Ishikawa (cell line): ENCODE measurements around the gene CEP295NL.

Experiments
- CEBPB ChIP-seq: IDR thresholded peaks from 2 replicates; pipeline ENCODE4 v1.6.1; 2012
- CREB1 ChIP-seq: IDR thresholded peaks from 2 replicates; pipeline ENCODE4 v1.6.1; 2012; ENCODE audit warnings: low read depth
- EGR1 ChIP-seq: IDR thresholded peaks from 2 replicates; pipeline ENCODE4 v1.6.1; 2012
- EP300 ChIP-seq: IDR thresholded peaks from 2 replicates; pipeline ENCODE4 v1.6.1; 2012; ENCODE audit warnings: borderline replicate concordance
- FOXM1 ChIP-seq: IDR thresholded peaks from 2 replicates; pipeline ENCODE4 v1.6.1; 2012; ENCODE audit warnings: low read depth, borderline replicate concordance
- RAD21 ChIP-seq: IDR thresholded peaks from 2 replicates; pipeline ENCODE4 v1.6.1; 2012; ENCODE audit warnings: low read depth
- TAF1 ChIP-seq: IDR thresholded peaks from 2 replicates; pipeline ENCODE4 v1.6.1; 2012; ENCODE audit warnings: low read depth, mild to moderate bottlenecking
- TCF12 ChIP-seq: IDR thresholded peaks from 2 replicates; pipeline ENCODE4 v1.6.1; 2012; ENCODE audit warnings: low read depth
- TEAD4 ChIP-seq: IDR thresholded peaks from 2 replicates; pipeline ENCODE4 v1.6.1; 2012
- YY1 ChIP-seq: IDR thresholded peaks from 2 replicates; pipeline ENCODE4 v1.6.1; 2012; ENCODE audit warnings: low read depth
- ZBTB7A ChIP-seq: IDR thresholded peaks from 2 replicates; pipeline ENCODE4 v1.6.1; 2012; ENCODE audit warnings: low read depth
- TF ChIP-seq, protein P1 (sequence below): IDR thresholded peaks from 2 replicates; pipeline ENCODE4 v1.6.1; 2012
- TF ChIP-seq, protein P2 (sequence below): IDR thresholded peaks from 2 replicates; pipeline ENCODE4 v1.6.1; 2012; ENCODE audit warnings: low read depth, mild to moderate bottlenecking
- TF ChIP-seq, protein P3 (sequence below): IDR thresholded peaks from 2 replicates; pipeline ENCODE4 v1.6.1; 2012

DNA sequence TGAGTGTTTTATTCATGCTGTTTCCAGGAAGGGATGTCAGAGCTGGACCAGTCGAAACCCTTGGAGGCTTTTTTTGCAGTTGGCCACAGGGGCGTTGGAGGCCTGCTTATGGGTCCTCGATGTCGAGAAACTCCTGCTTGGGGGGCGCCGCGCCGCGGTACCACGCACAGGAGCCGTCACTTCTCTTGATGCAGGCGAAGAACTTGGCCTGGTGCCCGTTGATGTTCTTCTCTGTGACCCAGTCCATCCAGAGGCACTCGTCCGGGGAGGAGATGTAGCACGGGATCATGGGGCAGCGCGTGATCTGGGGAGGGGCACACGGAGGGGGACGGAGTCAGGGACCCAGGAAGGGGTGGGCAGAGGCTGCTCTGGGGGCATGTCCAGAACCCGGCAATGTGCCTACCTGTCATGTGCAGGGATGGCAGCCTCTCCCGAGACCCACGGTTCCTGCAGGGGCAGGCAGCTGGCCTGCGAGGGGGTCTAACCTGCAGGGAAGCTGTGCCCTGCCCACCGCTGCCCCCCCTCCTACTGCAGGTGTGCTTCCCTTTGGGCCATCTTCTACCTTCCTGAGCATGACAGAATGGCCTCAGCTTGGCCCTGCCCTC, 47.3 kb downstream of the CEP295NL start:
- TF ChIP-seq, protein P1, sequence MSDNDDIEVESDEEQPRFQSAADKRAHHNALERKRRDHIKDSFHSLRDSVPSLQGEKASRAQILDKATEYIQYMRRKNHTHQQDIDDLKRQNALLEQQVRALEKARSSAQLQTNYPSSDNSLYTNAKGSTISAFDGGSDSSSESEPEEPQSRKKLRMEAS = no peak
- TF ChIP-seq TAF1 (no peak), ZBTB7A (no peak), EP300 (no peak), RAD21 (no peak), YY1 (no peak), EGR1 (no peak), TCF12 (no peak), TEAD4 (no peak), CREB1 (no peak), CEBPB (no peak), FOXM1 (no peak)
- TF ChIP-seq, protein P2, sequence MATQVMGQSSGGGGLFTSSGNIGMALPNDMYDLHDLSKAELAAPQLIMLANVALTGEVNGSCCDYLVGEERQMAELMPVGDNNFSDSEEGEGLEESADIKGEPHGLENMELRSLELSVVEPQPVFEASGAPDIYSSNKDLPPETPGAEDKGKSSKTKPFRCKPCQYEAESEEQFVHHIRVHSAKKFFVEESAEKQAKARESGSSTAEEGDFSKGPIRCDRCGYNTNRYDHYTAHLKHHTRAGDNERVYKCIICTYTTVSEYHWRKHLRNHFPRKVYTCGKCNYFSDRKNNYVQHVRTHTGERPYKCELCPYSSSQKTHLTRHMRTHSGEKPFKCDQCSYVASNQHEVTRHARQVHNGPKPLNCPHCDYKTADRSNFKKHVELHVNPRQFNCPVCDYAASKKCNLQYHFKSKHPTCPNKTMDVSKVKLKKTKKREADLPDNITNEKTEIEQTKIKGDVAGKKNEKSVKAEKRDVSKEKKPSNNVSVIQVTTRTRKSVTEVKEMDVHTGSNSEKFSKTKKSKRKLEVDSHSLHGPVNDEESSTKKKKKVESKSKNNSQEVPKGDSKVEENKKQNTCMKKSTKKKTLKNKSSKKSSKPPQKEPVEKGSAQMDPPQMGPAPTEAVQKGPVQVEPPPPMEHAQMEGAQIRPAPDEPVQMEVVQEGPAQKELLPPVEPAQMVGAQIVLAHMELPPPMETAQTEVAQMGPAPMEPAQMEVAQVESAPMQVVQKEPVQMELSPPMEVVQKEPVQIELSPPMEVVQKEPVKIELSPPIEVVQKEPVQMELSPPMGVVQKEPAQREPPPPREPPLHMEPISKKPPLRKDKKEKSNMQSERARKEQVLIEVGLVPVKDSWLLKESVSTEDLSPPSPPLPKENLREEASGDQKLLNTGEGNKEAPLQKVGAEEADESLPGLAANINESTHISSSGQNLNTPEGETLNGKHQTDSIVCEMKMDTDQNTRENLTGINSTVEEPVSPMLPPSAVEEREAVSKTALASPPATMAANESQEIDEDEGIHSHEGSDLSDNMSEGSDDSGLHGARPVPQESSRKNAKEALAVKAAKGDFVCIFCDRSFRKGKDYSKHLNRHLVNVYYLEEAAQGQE = no peak
- TF ChIP-seq, protein P3, sequence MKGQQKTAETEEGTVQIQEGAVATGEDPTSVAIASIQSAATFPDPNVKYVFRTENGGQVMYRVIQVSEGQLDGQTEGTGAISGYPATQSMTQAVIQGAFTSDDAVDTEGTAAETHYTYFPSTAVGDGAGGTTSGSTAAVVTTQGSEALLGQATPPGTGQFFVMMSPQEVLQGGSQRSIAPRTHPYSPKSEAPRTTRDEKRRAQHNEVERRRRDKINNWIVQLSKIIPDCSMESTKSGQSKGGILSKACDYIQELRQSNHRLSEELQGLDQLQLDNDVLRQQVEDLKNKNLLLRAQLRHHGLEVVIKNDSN = no peak
